Endothelial cell of umbilical vein (primary cell): Measurements from ENCODE around the gene FGD5. TPM values are rescaled to one million over a fixed set of nuclear protein-coding genes. Genes with fewer than 3 reads are reported as not detected.

Experiments used
- BruUV-seq: library from RNA; stranded (reverse); fragments of 400-500 nt; replicated peaks from 2 replicates; lab custom pipeline; 2021; lab: Mats Ljungman, UMichigan
- CTCF ChIA-PET: fragments of 300-600, 350-600 bp; sonication (Branson Sonifier 250); formaldehyde crosslinking; loops from one replicate; lab custom pipeline; 2021; ENCODE audit warnings: antibody characterized with exemption, inconsistent platforms; lab: Charles Lee
- POLR2A ChIA-PET: fragments of 300-600, 350-600 bp; sonication (Branson Sonifier 250); formaldehyde crosslinking; loops from one replicate; lab custom pipeline; 2021; ENCODE audit warnings: antibody characterized with exemption, inconsistent platforms; lab: Charles Lee
- DNase-seq: peaks from one replicate; pipeline ENCODE4 v3.0.0-alpha.2; 2011; ENCODE audit warnings: low read depth, low spot score
- FAIRE-seq: peaks from 2 replicates; lab custom pipeline; 2011; peaks lifted over from hg19 to GRCh38; lab: Jason Lieb, UNC
- H2AFZ ChIP-seq: 2 replicates; pipeline ENCODE4 v1.6.0; 2012; ENCODE audit warnings: low read depth, low read length, control low read depth, inconsistent platforms
- H3K27ac ChIP-seq: 2 replicates; pipeline ENCODE4 v1.5.1; 2011; ENCODE audit warnings: low read depth, mild to moderate bottlenecking, control low read depth, low read length, moderate library complexity; ENCODE audit not compliant: insufficient read depth
- H3K27me3 ChIP-seq, 2 experiments: 2 replicates each; pipeline versions ENCODE4 v1.6.0 to v1.6.1; 2011; ENCODE audit warnings: low read length in 2 of 2, mixed read lengths in 1 of 2; ENCODE audit not compliant: control insufficient read depth in 2 of 2, insufficient read depth in 2 of 2
- H3K36me3 ChIP-seq, 2 experiments: 2 replicates in 1 of 2; 3 replicates in 1 of 2; pipeline ENCODE4 v1.5.1; 2011; ENCODE audit warnings: low read length in 2 of 2, mild to moderate bottlenecking in 1 of 2, moderate library complexity in 1 of 2; ENCODE audit not compliant: control insufficient read depth in 2 of 2, insufficient read depth in 2 of 2; ENCODE audit errors: extremely low read depth in 1 of 2
- H3K4me1 ChIP-seq: 3 replicates; pipeline ENCODE4 v1.5.1; 2011; ENCODE audit warnings: mild to moderate bottlenecking, low read length; ENCODE audit not compliant: control insufficient read depth, insufficient read depth; ENCODE audit errors: extremely low read depth
- H3K4me2 ChIP-seq: 2 replicates; pipeline ENCODE4 v1.6.1; 2011; ENCODE audit warnings: low read length, control low read depth, mixed read lengths; ENCODE audit not compliant: insufficient read depth
- H3K4me3 ChIP-seq, 3 experiments: fragments of 200-600 bp in 1 of 3; sonication (generic), shearing (Covaris generic) in 1 of 3; replicated peaks in 1 of 3; 2 replicates each; pipeline ENCODE4 v1.5.1; 2011 to 2016; ENCODE audit warnings: control low read depth in 3 of 3, low read length in 3 of 3, mild to moderate bottlenecking in 2 of 3, inconsistent platforms in 1 of 3, low read depth in 1 of 3, moderate library complexity in 1 of 3; ENCODE audit not compliant: insufficient read depth in 1 of 3
- H3K79me2 ChIP-seq: 2 replicates; pipeline ENCODE4 v1.6.0; 2012; ENCODE audit warnings: low read length, inconsistent platforms; ENCODE audit not compliant: control insufficient read depth, insufficient read depth
- H3K9ac ChIP-seq: replicated peaks from 2 replicates; pipeline ENCODE3; 2011; ENCODE audit warnings: low read length, control low read depth; ENCODE audit not compliant: insufficient read depth; ENCODE audit errors: extremely low read depth
- H3K9me1 ChIP-seq: replicated peaks from 3 replicates; pipeline ENCODE4 v1.6.0; 2011; ENCODE audit warnings: mild to moderate bottlenecking, low read length; ENCODE audit not compliant: control insufficient read depth, insufficient read depth; ENCODE audit errors: extremely low read depth
- H3K9me3 ChIP-seq: replicated peaks from 2 replicates; pipeline ENCODE4 v1.5.1; 2012; ENCODE audit warnings: low read length, inconsistent platforms; ENCODE audit not compliant: control insufficient read depth, insufficient read depth
- H4K20me1 ChIP-seq: replicated peaks from 2 replicates; pipeline ENCODE3; 2011; ENCODE audit warnings: mild to moderate bottlenecking, low read length; ENCODE audit not compliant: control insufficient read depth, insufficient read depth; ENCODE audit errors: extremely low read depth
- CTCF ChIP-seq, 2 donors: IDR thresholded peaks; 1 replicate in 1 of 2; 2 replicates in 1 of 2; pipeline ENCODE4 v1.5.1; 2011; ENCODE audit warnings: low read length in 2 of 2, mild to moderate bottlenecking in 2 of 2, moderate library complexity in 2 of 2, control low read depth in 1 of 2, inconsistent platforms in 1 of 2, low read depth in 1 of 2; ENCODE audit not compliant: insufficient read depth in 1 of 2; ENCODE audit errors: extremely low read depth in 1 of 2
- EZH2 ChIP-seq: IDR thresholded peaks from 2 replicates; pipeline ENCODE4 v1.6.1; 2012; ENCODE audit warnings: borderline replicate concordance, low read depth, mild to moderate bottlenecking, moderate library complexity, low read length, inconsistent platforms; ENCODE audit not compliant: severe bottlenecking
- FOS ChIP-seq: IDR thresholded peaks from 2 replicates; pipeline ENCODE4 v1.6.1; 2011; ENCODE audit warnings: mild to moderate bottlenecking, low read length, moderate library complexity, borderline replicate concordance; ENCODE audit not compliant: insufficient read depth
- GATA2 ChIP-seq: IDR thresholded peaks from 2 replicates; pipeline ENCODE4 v1.7.0; 2011; ENCODE audit warnings: low read depth, mild to moderate bottlenecking, moderate library complexity, mixed read lengths, low read length; ENCODE audit not compliant: insufficient read length, insufficient read depth
- JUN ChIP-seq: IDR thresholded peaks from 2 replicates; pipeline ENCODE4 v1.6.1; 2011; ENCODE audit warnings: borderline replicate concordance, low read depth; ENCODE audit not compliant: insufficient read length, insufficient read depth
- MAX ChIP-seq: IDR thresholded peaks from 2 replicates; pipeline ENCODE4 v1.6.1; 2011; ENCODE audit not compliant: insufficient read depth, insufficient read length
- MYC ChIP-seq: IDR thresholded peaks from one replicate; pipeline ENCODE4 v1.6.1; 2011; ENCODE audit warnings: mild to moderate bottlenecking, low read depth, low read length
- POLR2A ChIP-seq: IDR thresholded peaks from 2 replicates; pipeline ENCODE4 v1.6.1; 2012; ENCODE audit warnings: low read depth, mild to moderate bottlenecking, control low read depth, low read length
- POLR2AphosphoS5 ChIP-seq: IDR thresholded peaks from 2 replicates; pipeline ENCODE4 v1.6.1; 2012; ENCODE audit warnings: low read depth, mild to moderate bottlenecking, control low read depth, low read length, moderate library complexity; ENCODE audit not compliant: insufficient read depth
- dilution Hi-C: fragments of 300-500 bp; cut with MboI; formaldehyde crosslinking; loops from one replicate; pipeline ENCODE4 v1.15.0; 2019; ENCODE audit warnings: low sequenced_read_pairs; ENCODE audit not compliant: extremely low pct_ligation_motif_present
- intact Hi-C: fragments of 100-400 bp; cut with micrococcal nuclease; formaldehyde crosslinking; loops from one replicate; pipeline ENCODE4 v1.10.0; 2022
- polyA plus RNA-seq, 4 experiments: library from polyadenylated mRNA; depleted of rRNA in 3 of 4; stranded (reverse) in 3 of 4; unstranded in 1 of 4; fragments of >200 nt; gene quantifications; 2 replicates each; pipeline versions ENCODE4 v1.2.1 to v1.2.3, GENCODE V29; 2011 to 2012; ENCODE audit warnings: missing spikeins in 1 of 4
- total RNA-seq: library from RNA; stranded (reverse); gene quantifications from 2 replicates; pipeline ENCODE4 v1.2.3, GENCODE V29; 2021

Gene FGD5
- total and polyA plus RNA-seq, 2 donors (not counting 3 experiments of a cell fraction or from before 2014, with no cell fraction given) = 49.6 to 134 TPM

- dilution Hi-C loops = no loop called here
- H2AFZ ChIP-seq = no peak overlapping the region
These were observed 120.2 kb downstream of the FGD5 start for GRCh38 chr3:14938954-14939353.

More at GRCh38 chr3:14938954-14939353, 120.2 kb downstream of the FGD5 start:
- Histone ChIP-seq H3K9me1 (no peaks in the 10 kb centered on the region), H4K20me1 (no peaks in the 10 kb centered on the region), H3K79me2 (peaks cover 4% of the 10 kb centered on the region), H3K27ac (no peak overlapping the region), H3K4me1 (no peaks in the 10 kb centered on the region), H3K9ac (no peak overlapping the region), H3K4me2 (no peak overlapping the region), H3K4me3 (no peak overlapping the region), H3K27me3 (no peaks in the 10 kb centered on the region), H3K36me3 (peaks cover 6 to 19% of the 10 kb centered on the region in 2 experiments), H3K9me3 (no peaks in the 10 kb centered on the region)
- BruUV-seq = no TSS peak
- no peak for FAIRE-seq
- intact Hi-C loops = no loop called here
- DNase-seq = no peak
- ChIA-PET POLR2A (no interaction called here), CTCF (no interaction called here)
- TF ChIP-seq JUN (no peak), MAX (no peak), POLR2AphosphoS5 (no peak), MYC (no peak), FOS (no peak), EZH2 (no peak), GATA2 (no peak), POLR2A (no peak), CTCF (IDR thresholded peaks at IDR 0.05; ENCODE audit: extremely low read depth in 1 of 2, insufficient read depth in 1 of 2, low read depth in 1 of 2, low read length in 2 of 2) (no peak)
